GM12878 (cell line): ENCODE results near the gene SVIL. TPM values are rescaled to one million over a fixed set of nuclear protein-coding genes. Genes with fewer than 3 reads are reported as not detected.

Experiments
- ATAC-seq: fragments of 200-7000 bp; cut with Tn5 transposase; 3 replicates; pipeline ENCODE4 v1.9.1; 2020; ENCODE audit warnings: mild to moderate bottlenecking, moderate library complexity
- BruUV-seq: library from RNA; stranded (reverse); fragments of 400-500 nt; replicated peaks from 2 replicates; lab custom pipeline; 2021; lab: Mats Ljungman, UMichigan
- CTCF ChIA-PET: fragments of 300-600 bp; sonication (Branson Sonifier 250); formaldehyde crosslinking; extraction: SDS; loops from one replicate; lab custom pipeline; 2021; ENCODE audit warnings: inconsistent platforms; lab: Yijun Ruan, JAX
- POLR2A ChIA-PET: fragments of 350-600 bp; formaldehyde crosslinking; extraction: SDS; loops from one replicate; lab custom pipeline; 2021; ENCODE audit warnings: inconsistent platforms; lab: Charles Lee
- RAD21 ChIA-PET: fragments of 300-600 bp; sonication (Branson Sonifier 250); formaldehyde crosslinking; loops from one replicate; lab custom pipeline; 2023; ENCODE audit warnings: antibody characterized with exemption; ENCODE audit not compliant: unreplicated experiment; lab: Charles Lee
- SMC1A ChIA-PET: fragments of 300-600 bp; sonication (Branson Sonifier 250); formaldehyde crosslinking; loops from one replicate; lab custom pipeline; 2023; ENCODE audit not compliant: unreplicated experiment, uncharacterized antibody; lab: Charles Lee
- DNase-seq: peaks from one replicate; pipeline ENCODE4 v3.0.0-alpha.2; 2011; ENCODE audit warnings: low read depth, low spot score
- FAIRE-seq: peaks from 3 replicates; lab custom pipeline; 2011; peaks lifted over from hg19 to GRCh38; lab: Jason Lieb, UNC
- H2AFZ ChIP-seq: 2 replicates; pipeline ENCODE4 v1.6.0; 2011; ENCODE audit warnings: low read depth, low read length, control low read depth; ENCODE audit not compliant: control insufficient read depth
- H3K27ac ChIP-seq: 2 replicates; pipeline ENCODE4 v1.5.1; 2011; ENCODE audit warnings: control low read depth; ENCODE audit not compliant: control insufficient read depth, insufficient read depth
- H3K27me3 ChIP-seq, 2 experiments: replicated peaks in 1 of 2; 2 replicates each; pipeline versions ENCODE4 v1.6.0 to v1.6.1; 2011; ENCODE audit warnings: low read length in 1 of 2; ENCODE audit not compliant: control insufficient read depth in 2 of 2, insufficient read depth in 2 of 2
- H3K36me3 ChIP-seq, 2 experiments: 2 replicates each; pipeline ENCODE4 v1.5.1; 2011; ENCODE audit warnings: low read length in 1 of 2; ENCODE audit not compliant: control insufficient read depth in 2 of 2, insufficient read depth in 2 of 2
- H3K4me1 ChIP-seq: 2 replicates; pipeline ENCODE4 v1.6.1; 2011; ENCODE audit warnings: mild to moderate bottlenecking, low read length, moderate library complexity, mixed read lengths; ENCODE audit not compliant: control insufficient read depth, insufficient read depth
- H3K4me2 ChIP-seq: 2 replicates; pipeline ENCODE4 v1.6.0; 2011; ENCODE audit warnings: control low read depth; ENCODE audit not compliant: control insufficient read depth, insufficient read depth
- H3K4me3 ChIP-seq: fragments of 200-600 bp; sonication (generic); 2 replicates; pipeline ENCODE4 v1.5.1; 2016
- H3K79me2 ChIP-seq: 2 replicates; pipeline ENCODE4 v1.6.0; 2011; ENCODE audit warnings: low read length; ENCODE audit not compliant: control insufficient read depth, insufficient read depth
- H3K9ac ChIP-seq: 2 replicates; pipeline ENCODE4 v1.8.0; 2011; ENCODE audit warnings: low read length, control low read depth, mixed read lengths; ENCODE audit not compliant: control insufficient read depth, insufficient read depth
- H3K9me3 ChIP-seq: replicated peaks from 3 replicates; pipeline ENCODE4 v1.5.1; 2011; ENCODE audit warnings: mild to moderate bottlenecking, low read length; ENCODE audit not compliant: control insufficient read depth, insufficient read depth
- H4K20me1 ChIP-seq: 2 replicates; pipeline ENCODE4 v1.6.0; 2011; ENCODE audit not compliant: control insufficient read depth, insufficient read depth
- ETV6 ChIP-seq, 2 experiments: fragments of 450-650 bp in 1 of 2; IDR thresholded peaks in 1 of 2; conservative IDR thresholded peaks in 1 of 2; 2 replicates each; pipeline ENCODE4 v1.6.1; 2014; ENCODE audit warnings: antibody characterized with exemption in 1 of 2, borderline replicate concordance in 1 of 2, low read depth in 1 of 2, mild to moderate bottlenecking in 1 of 2, moderate library complexity in 1 of 2
- FOXK2 ChIP-seq: fragments of 450-650 bp; IDR thresholded peaks from 2 replicates; pipeline ENCODE4 v1.6.1; 2017; ENCODE audit warnings: mild to moderate bottlenecking, moderate library complexity
- GABPA ChIP-seq: IDR thresholded peaks from 2 replicates; pipeline ENCODE4 v1.6.1; 2014; ENCODE audit warnings: antibody characterized with exemption, low read depth, mild to moderate bottlenecking, inconsistent platforms
- HDAC6 ChIP-seq: fragments of 200-600 bp; sonication (generic); IDR thresholded peaks from one replicate; pipeline ENCODE4 v1.8.0; 2017; ENCODE audit warnings: antibody characterized with exemption; ENCODE audit not compliant: unreplicated experiment
- HSF1 ChIP-seq: fragments of 150-350 bp; IDR thresholded peaks from 2 replicates; pipeline ENCODE4 v1.6.1; 2014; ENCODE audit warnings: mild to moderate bottlenecking, low read depth, low read length
- KLF5 ChIP-seq: fragments of 450-650 bp; IDR thresholded peaks from 2 replicates; pipeline ENCODE4 v1.6.1; 2014; ENCODE audit warnings: mild to moderate bottlenecking; ENCODE audit not compliant: partially characterized antibody
- MLLT1 ChIP-seq: fragments of 450-650 bp; IDR thresholded peaks from 2 replicates; pipeline ENCODE4 v1.6.1; 2016; ENCODE audit warnings: mild to moderate bottlenecking
- MXI1 ChIP-seq: fragments of 150-350 bp; IDR thresholded peaks from 2 replicates; pipeline ENCODE4 v1.6.1; 2011; ENCODE audit warnings: low read depth, mild to moderate bottlenecking, inconsistent platforms, low read length, improper control_type of control experiment
- NFYA ChIP-seq: IDR thresholded peaks from 2 replicates; pipeline ENCODE4 v1.6.1; 2011; ENCODE audit warnings: low read depth, mild to moderate bottlenecking, low read length, improper control_type of control experiment, borderline replicate concordance
- RB1 ChIP-seq: fragments of 450-650 bp; formaldehyde crosslinking; IDR thresholded peaks from 2 replicates; pipeline ENCODE4 v1.6.1; 2017; ENCODE audit warnings: mild to moderate bottlenecking, borderline replicate concordance
- RCOR1 ChIP-seq: conservative IDR thresholded peaks from 2 replicates; pipeline ENCODE4 v1.6.1; 2012; ENCODE audit warnings: low read depth, low read length, improper control_type of control experiment
- SP1 ChIP-seq: IDR thresholded peaks from one replicate; pipeline ENCODE4 v1.6.1; 2011; ENCODE audit warnings: low read depth, low read length
- TARDBP ChIP-seq: IDR thresholded peaks from 2 replicates; pipeline ENCODE4 v1.6.1; 2016; ENCODE audit warnings: borderline replicate concordance
- ZBED1 ChIP-seq: IDR thresholded peaks from 2 replicates; pipeline ENCODE4 v1.6.1; 2016; ENCODE audit warnings: borderline replicate concordance
- WGBS: methylation state at CpG from one replicate; pipeline ENCODE4 v1.1.6; 2016; ENCODE audit warnings: low lambda C conversion rate; ENCODE audit not compliant: insufficient replicate concordance, insufficient coverage; ENCODE audit errors: missing lambda C conversion rate; 5-methylcytosine and 5-hydroxymethylcytosine counted together
- in situ Hi-C: fragments of 300-500 bp; cut with MboI; formaldehyde crosslinking; loops from 9 replicates; pipeline ENCODE4 v1.14.3; 2018; ENCODE audit warnings: mixed read lengths
- intact Hi-C: fragments of 100-400 bp; cut with micrococcal nuclease; formaldehyde crosslinking; loops from one replicate; pipeline ENCODE4 v1.14.2; 2022; ENCODE audit not compliant: unreplicated experiment
- polyA plus RNA-seq, 11 experiments: library from polyadenylated mRNA; depleted of rRNA in 4 of 11; unstranded in 6 of 11; stranded (reverse) in 5 of 11; fragments of >200 nt; fragmentation: Nextera tagmentation in 4 of 11; fragmentation: Illumina TruSeq in 1 of 11; extraction: Ambion mirVana in 4 of 11; extraction: Trizol in 1 of 11; gene quantifications; 1 replicate in 1 of 11; 2 replicates in 10 of 11; pipeline versions ENCODE4 v1.2.1 to v1.2.3, GENCODE V29; 2011 to 2016; ENCODE audit warnings: inconsistent platforms in 2 of 11, missing spikeins in 2 of 11, low read depth in 1 of 11
- total RNA-seq, 4 experiments: library from RNA; depleted of rRNA in 3 of 4; stranded (reverse); fragments of >200 nt in 3 of 4; fragmentation: Illumina TruSeq in 1 of 4; extraction: Trizol in 1 of 4; gene quantifications; 2 replicates each; pipeline versions ENCODE4 v1.2.1 to v1.2.3, GENCODE V29; 2013 to 2021

SVIL gene
- total and polyA plus RNA-seq, 10 of the 15 experiments (the other 5 are each of a cell fraction or from before 2014, with no cell fraction given): 0.22 to 1.9 (median 0.87) TPM

GRCh38 chr10:29680091-29680490 lies 45.3 kb upstream of the SVIL start:
- no peak overlapping the region for H3K4me3 ChIP-seq
- H4K20me1 ChIP-seq: no peaks in the 10 kb centered on the region
- no peak for TF ChIP-seq SP1
- no peak for TF ChIP-seq HSF1
- no peak for TF ChIP-seq MLLT1
- no peak for TF ChIP-seq KLF5
- TF ChIP-seq ETV6 (conservative IDR thresholded peaks at IDR 0.05 in 1 of 2, IDR thresholded peaks at IDR 0.05 in 1 of 2; ENCODE audit: borderline replicate concordance in 1 of 2, low read depth in 1 of 2): no peak
- no peak for TF ChIP-seq HDAC6
- no peak for TF ChIP-seq TARDBP
- no peak for TF ChIP-seq MXI1
- no peak for TF ChIP-seq NFYA
- TF ChIP-seq FOXK2: no peak
- no peak for TF ChIP-seq RCOR1
- no peak for TF ChIP-seq GABPA
- no peak for TF ChIP-seq RB1
- no peak for TF ChIP-seq ZBED1
- H3K36me3 ChIP-seq: no peaks in the 10 kb centered on the region; a peak in 2 of 4 replicates
- no peaks in the 10 kb centered on the region for H3K27me3 ChIP-seq
- H3K4me1 ChIP-seq: no peaks in the 10 kb centered on the region
- no TSS peak for BruUV-seq
- H2AFZ ChIP-seq: no peak overlapping the region
- no peak for FAIRE-seq
- no peaks in the 10 kb centered on the region; the same call in 2 of the 3 replicates for H3K9me3 ChIP-seq
- SMC1A ChIA-PET: no interaction called here
- no peak overlapping the region for H3K4me2 ChIP-seq
- CTCF ChIA-PET: no interaction called here
- 44% methylated on average over 6 of the region's 6 CpGs for WGBS
- RAD21 ChIA-PET: no interaction called here
- POLR2A ChIA-PET: no interaction called here
- in situ Hi-C loops (no loop called here), intact Hi-C loops (no loop called here)
- H3K79me2 ChIP-seq: no peaks in the 10 kb centered on the region
- no peak for DNase-seq
- no peak for ATAC-seq
- no peak overlapping the region for H3K9ac ChIP-seq
- no peak overlapping the region for H3K27ac ChIP-seq
